A549 (cell line): ENCODE results near the gene DMRTC2.

Experiments used
- CTCF ChIP-seq: fragments of >200 bp; sonication (Bioruptor Twin); formaldehyde crosslinking; IDR thresholded peaks from 3 replicates; pipeline ENCODE4 v1.5.1; 2016
- HOXB13 ChIP-seq: fragments of 250-450 bp; sonication (Bioruptor Pico); IDR thresholded peaks from 2 replicates; pipeline ENCODE4 v1.5.0; 2020; ENCODE audit warnings: low read depth, mild to moderate bottlenecking, moderate library complexity
- JUN ChIP-seq, 2 experiments: fragments of >200 bp; sonication (Bioruptor Twin); formaldehyde crosslinking; IDR thresholded peaks; 2 replicates in 1 of 2; 3 replicates in 1 of 2; pipeline ENCODE4 v1.6.1; 2016 to 2017
- RAD21 ChIP-seq, 2 experiments: fragments of >200 bp in 1 of 2; sonication (Bioruptor Twin) in 1 of 2; formaldehyde crosslinking in 1 of 2; IDR thresholded peaks in 1 of 2; conservative IDR thresholded peaks in 1 of 2; 2 replicates in 1 of 2; 3 replicates in 1 of 2; pipeline ENCODE4 v1.6.1; 2012 to 2018; ENCODE audit warnings: inconsistent platforms in 1 of 2

- TF ChIP-seq CTCF (no peak), RAD21 (conservative IDR thresholded peaks at IDR 0.05 in 1 of 2, IDR thresholded peaks at IDR 0.05 in 1 of 2) (no peak), JUN (IDR thresholded peaks at IDR 0.05) (no peak), HOXB13 (CRISPR knock-in tag) (no peak)
These were observed 8.5 kb downstream of the DMRTC2 start for GRCh38 chr19:41853344-41853743.
